Esophagus muscularis mucosa (tissue), 4 donors: ENCODE measurements around the gene EVA1B. TPM values are rescaled to one million over a fixed set of nuclear protein-coding genes. Genes with fewer than 3 reads are reported as not detected.

Source experiments
- DNase-seq: peaks from one replicate; pipeline ENCODE4 v3.0.0-alpha.2; 2017; ENCODE audit errors: extremely low spot score
- H3K27ac ChIP-seq, 4 donors: fragments of 200-600 bp; sonication (generic); replicated peaks in 1 of 4; 1 replicate in 3 of 4; 2 replicates in 1 of 4; pipeline ENCODE4 v1.5.1; 2016 to 2019; ENCODE audit warnings: mild to moderate bottlenecking in 1 of 4
- H3K27me3 ChIP-seq, 4 donors: fragments of 200-600 bp; sonication (generic); one replicate each; pipeline versions ENCODE4 v1.5.1 to v1.6.0; 2016 to 2019
- H3K36me3 ChIP-seq, 4 donors: fragments of 200-600 bp; sonication (generic); one replicate each; pipeline ENCODE4 v1.5.1; 2016 to 2019
- H3K4me1 ChIP-seq, 4 donors: fragments of 200-600 bp; sonication (generic); one replicate each; pipeline ENCODE4 v1.5.1; 2016 to 2019
- H3K4me3 ChIP-seq, 4 donors: fragments of 200-600 bp; sonication (generic); 1 replicate in 2 of 4; 2 replicates in 2 of 4; pipeline ENCODE4 v1.5.1; 2016 to 2019; ENCODE audit warnings: mild to moderate bottlenecking in 4 of 4, moderate library complexity in 1 of 4
- H3K9me3 ChIP-seq, 4 donors: fragments of 200-600 bp; sonication (generic); 1 replicate in 3 of 4; 2 replicates in 1 of 4; pipeline ENCODE4 v1.5.1; 2016 to 2019
- EP300 ChIP-seq: sonication (generic); formaldehyde crosslinking; IDR thresholded peaks from one replicate; pipeline ENCODE4 v1.6.1; 2017; ENCODE audit warnings: antibody characterized with exemption
- POLR2A ChIP-seq: fragments of 450-650 bp; IDR thresholded peaks from one replicate; pipeline ENCODE4 v1.6.1; 2017; ENCODE audit warnings: antibody characterized with exemption, moderate library complexity, mild to moderate bottlenecking, low read depth
- POLR2AphosphoS5 ChIP-seq, 2 donors: sonication (generic); formaldehyde crosslinking; IDR thresholded peaks; one replicate each; pipeline ENCODE4 v1.6.1; 2017; ENCODE audit warnings: antibody characterized with exemption in 2 of 2
- WGBS: methylation state at CpG from one replicate; pipeline ENCODE4 v1.1.5; 2018; 5-methylcytosine and 5-hydroxymethylcytosine counted together
- intact Hi-C: fragments of 100-400 bp; cut with DNase I; formaldehyde crosslinking; loops from one replicate; pipeline ENCODE4 v1.15.1; 2023
- total RNA-seq, 4 donors: library from RNA; depleted of rRNA; stranded (reverse); fragments of >200 nt; gene quantifications; one replicate each; pipeline versions ENCODE4 v1.1.0 to v1.2.1, GENCODE V29; 2016
- TF ChIP-seq, protein P1 (sequence below), 3 experiments: fragments of 200-600 bp in 2 of 3; fragments of 450-650 bp in 1 of 3; sonication (generic) in 2 of 3; IDR thresholded peaks; one replicate each; pipeline ENCODE4 v1.5.1; 2017 to 2019; ENCODE audit warnings: antibody characterized with exemption in 3 of 3, mild to moderate bottlenecking in 2 of 3, moderate library complexity in 1 of 3

EVA1B gene
- total RNA-seq, 4 donors from 2014 or later = 45.1 to 129 (median 79.5) TPM

DNA sequence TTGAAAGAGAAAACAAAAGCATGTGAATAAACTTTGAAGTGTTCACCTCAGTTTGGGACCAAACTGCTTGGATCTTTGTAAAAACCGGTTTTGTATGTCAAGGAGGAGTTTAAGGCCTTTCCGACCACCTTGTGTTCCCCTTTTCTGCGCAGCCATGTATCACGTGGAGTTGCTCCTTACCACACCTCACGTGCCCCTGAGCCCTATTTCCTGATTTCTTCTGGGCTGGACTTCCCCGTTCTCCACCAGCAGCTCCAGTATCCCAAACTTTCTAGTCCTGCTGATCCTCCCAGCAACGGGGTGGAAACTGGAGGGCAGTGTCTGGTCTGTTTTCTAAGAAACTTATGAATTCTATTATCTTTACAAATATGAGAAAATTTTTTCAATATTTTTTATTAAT lies 18.9 kb downstream of the EVA1B start:
- Histone ChIP-seq H3K27ac (no peak overlapping the region), H3K36me3 (peaks cover 42 to 54% (median 52%) of the 10 kb centered on the region in 4 donors), H3K9me3 (no peaks in the 10 kb centered on the region), H3K4me3 (no peak overlapping the region), H3K27me3 (no peaks in the 10 kb centered on the region), H3K4me1 (peaks cover 18 to 37% (median 32%) of the 10 kb centered on the region in 4 donors)
- 74% methylated on average over 7 of the region's 7 CpGs for WGBS
- TF ChIP-seq POLR2A = no peak
- TF ChIP-seq POLR2AphosphoS5 (IDR thresholded peaks at IDR 0.05) = no peak
- TF ChIP-seq, protein P1, sequence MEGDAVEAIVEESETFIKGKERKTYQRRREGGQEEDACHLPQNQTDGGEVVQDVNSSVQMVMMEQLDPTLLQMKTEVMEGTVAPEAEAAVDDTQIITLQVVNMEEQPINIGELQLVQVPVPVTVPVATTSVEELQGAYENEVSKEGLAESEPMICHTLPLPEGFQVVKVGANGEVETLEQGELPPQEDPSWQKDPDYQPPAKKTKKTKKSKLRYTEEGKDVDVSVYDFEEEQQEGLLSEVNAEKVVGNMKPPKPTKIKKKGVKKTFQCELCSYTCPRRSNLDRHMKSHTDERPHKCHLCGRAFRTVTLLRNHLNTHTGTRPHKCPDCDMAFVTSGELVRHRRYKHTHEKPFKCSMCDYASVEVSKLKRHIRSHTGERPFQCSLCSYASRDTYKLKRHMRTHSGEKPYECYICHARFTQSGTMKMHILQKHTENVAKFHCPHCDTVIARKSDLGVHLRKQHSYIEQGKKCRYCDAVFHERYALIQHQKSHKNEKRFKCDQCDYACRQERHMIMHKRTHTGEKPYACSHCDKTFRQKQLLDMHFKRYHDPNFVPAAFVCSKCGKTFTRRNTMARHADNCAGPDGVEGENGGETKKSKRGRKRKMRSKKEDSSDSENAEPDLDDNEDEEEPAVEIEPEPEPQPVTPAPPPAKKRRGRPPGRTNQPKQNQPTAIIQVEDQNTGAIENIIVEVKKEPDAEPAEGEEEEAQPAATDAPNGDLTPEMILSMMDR (IDR thresholded peaks at IDR 0.05) = no peak
- TF ChIP-seq EP300 = no peak
- intact Hi-C loops = no loop called here
- no peak for DNase-seq

DNA sequence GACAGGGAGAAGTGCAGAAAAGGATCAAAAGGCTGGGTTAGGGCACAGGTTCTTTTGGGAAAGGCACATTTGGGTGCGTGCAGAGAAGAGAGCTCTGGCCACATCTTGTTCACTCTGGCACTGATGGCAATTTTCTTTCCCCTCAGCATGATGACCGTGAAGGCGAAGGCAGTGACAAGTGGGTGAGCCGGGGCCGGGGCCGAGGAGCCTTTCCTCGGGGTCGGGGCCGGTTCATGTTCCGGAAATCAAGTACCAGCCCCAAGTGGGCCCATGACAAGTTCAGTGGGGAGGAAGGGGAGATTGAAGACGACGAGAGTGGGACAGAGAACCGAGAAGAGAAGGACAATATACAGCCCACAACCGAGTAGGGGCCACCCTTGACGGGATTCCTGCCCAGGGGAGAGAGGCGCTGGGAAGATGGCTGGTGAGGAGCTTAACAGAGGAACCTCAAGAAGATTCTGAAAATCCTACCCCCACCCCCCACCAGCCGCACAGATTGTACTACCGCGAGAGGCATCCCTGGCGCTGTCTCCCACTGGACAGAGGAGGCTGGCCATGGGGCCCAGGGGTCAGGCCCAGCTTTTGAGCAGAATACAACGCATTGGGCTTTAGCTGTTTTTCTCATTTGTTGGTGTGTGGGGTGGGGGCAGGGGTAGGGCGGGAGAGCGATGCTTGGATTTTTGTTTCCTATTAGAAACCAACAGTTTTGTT lies 19.6 kb downstream of the EVA1B start:
- no peak for DNase-seq
- WGBS = 88% methylated on average over 23 of the region's 23 CpGs

DNA sequence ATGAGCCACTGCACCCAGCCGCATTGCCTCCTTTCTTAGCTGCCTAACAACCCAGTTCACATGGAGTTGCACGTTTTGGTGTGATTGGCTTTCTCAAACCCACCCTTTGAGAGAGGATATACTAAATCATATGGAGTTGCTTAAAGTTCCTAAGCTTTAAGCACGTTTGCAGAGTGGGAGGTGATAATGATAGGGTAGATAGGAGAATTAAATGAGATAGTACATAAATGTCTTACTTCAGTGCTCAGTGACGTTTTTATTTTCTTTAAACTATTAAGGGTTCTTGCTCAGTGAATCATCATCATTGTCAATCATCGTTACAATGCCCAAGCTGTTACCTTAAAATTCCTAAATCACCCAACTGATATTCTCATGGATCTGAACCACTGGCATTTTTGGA lies 20.2 kb downstream of the EVA1B start:
- intact Hi-C loops = no loop called here

More for the DNA sequence above, 19.6 kb downstream of the EVA1B start:
- H3K4me1 ChIP-seq = peaks cover 20 to 37% (median 36%) of the 10 kb centered on the region in 4 donors
- peaks cover 43 to 61% (median 59%) of the 10 kb centered on the region in 4 donors for H3K36me3 ChIP-seq
- no peaks in the 10 kb centered on the region for H3K9me3 ChIP-seq
- no peak overlapping the region for H3K4me3 ChIP-seq
- H3K27ac ChIP-seq = no peak overlapping the region
- intact Hi-C loops = no loop called here
- TF ChIP-seq, protein P1 (IDR thresholded peaks at IDR 0.05) = no peak
- no peak for TF ChIP-seq EP300
- no peak for TF ChIP-seq POLR2AphosphoS5 (IDR thresholded peaks at IDR 0.05)
- TF ChIP-seq POLR2A = no peak
- no peaks in the 10 kb centered on the region for H3K27me3 ChIP-seq

DNA sequence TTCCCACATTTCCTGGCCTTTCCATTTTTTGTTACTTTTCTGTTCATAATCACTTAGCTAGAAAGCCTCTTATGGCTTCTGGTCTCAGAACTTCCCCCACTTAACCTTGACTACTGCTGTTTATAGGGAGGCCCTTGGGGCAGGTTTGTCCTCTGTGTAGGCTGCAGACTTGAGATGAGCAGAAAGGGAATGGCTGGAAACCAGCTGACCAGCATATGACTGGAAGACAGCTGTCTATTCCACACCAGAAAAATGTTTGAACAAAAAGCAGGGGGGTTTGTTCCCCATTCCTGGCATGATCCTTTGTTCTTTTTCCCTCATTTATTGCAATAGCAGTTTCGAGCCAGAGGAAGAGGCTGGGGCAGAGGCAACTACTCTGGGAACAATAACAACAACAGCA lies 22.2 kb downstream of the EVA1B start:
- Histone ChIP-seq H3K4me1 (peaks cover 13 to 25% (median 21%) of the 10 kb centered on the region in 4 donors), H3K4me3 (no peak overlapping the region), H3K36me3 (peaks cover 65 to 87% (median 85%) of the 10 kb centered on the region in 4 donors), H3K27me3 (no peaks in the 10 kb centered on the region), H3K9me3 (no peaks in the 10 kb centered on the region), H3K27ac (no peak overlapping the region)
- TF ChIP-seq, protein P1 (IDR thresholded peaks at IDR 0.05) = no peak
- no peak for TF ChIP-seq POLR2AphosphoS5 (IDR thresholded peaks at IDR 0.05)
- TF ChIP-seq POLR2A = no peak
- TF ChIP-seq EP300 = no peak
- WGBS = 80% methylated on average over 1 of the region's 1 CpG
- intact Hi-C loops = no loop called here
- no peak for DNase-seq

More for the DNA sequence above, 20.2 kb downstream of the EVA1B start:
- Histone ChIP-seq H3K27ac (no peak overlapping the region), H3K4me1 (peaks cover 20 to 37% (median 36%) of the 10 kb centered on the region in 4 donors), H3K4me3 (no peak overlapping the region), H3K9me3 (no peaks in the 10 kb centered on the region), H3K27me3 (no peaks in the 10 kb centered on the region), H3K36me3 (peaks cover 47 to 66% (median 64%) of the 10 kb centered on the region in 4 donors)
- no peak for DNase-seq
- WGBS = 62% methylated on average over 5 of the region's 5 CpGs
- TF ChIP-seq EP300 (no peak), POLR2A (no peak), POLR2AphosphoS5 (IDR thresholded peaks at IDR 0.05) (no peak)
- TF ChIP-seq, protein P1 (IDR thresholded peaks at IDR 0.05) = no peak
